Esophagus muscularis mucosa (tissue), 4 donors: Measurements from ENCODE around the gene CFAP107.

ENCODE experiments used
- EP300 ChIP-seq: sonication (generic); formaldehyde crosslinking; IDR thresholded peaks from one replicate; pipeline ENCODE4 v1.6.1; 2017; ENCODE audit warnings: antibody characterized with exemption
- POLR2AphosphoS5 ChIP-seq, 2 donors: sonication (generic); formaldehyde crosslinking; IDR thresholded peaks; one replicate each; pipeline ENCODE4 v1.6.1; 2017; ENCODE audit warnings: antibody characterized with exemption in 2 of 2
- TF ChIP-seq, protein P1 (sequence below), 3 experiments: fragments of 200-600 bp in 2 of 3; fragments of 450-650 bp in 1 of 3; sonication (generic) in 2 of 3; IDR thresholded peaks; one replicate each; pipeline ENCODE4 v1.5.1; 2017 to 2019; ENCODE audit warnings: antibody characterized with exemption in 3 of 3, mild to moderate bottlenecking in 2 of 3, moderate library complexity in 1 of 3

DNA sequence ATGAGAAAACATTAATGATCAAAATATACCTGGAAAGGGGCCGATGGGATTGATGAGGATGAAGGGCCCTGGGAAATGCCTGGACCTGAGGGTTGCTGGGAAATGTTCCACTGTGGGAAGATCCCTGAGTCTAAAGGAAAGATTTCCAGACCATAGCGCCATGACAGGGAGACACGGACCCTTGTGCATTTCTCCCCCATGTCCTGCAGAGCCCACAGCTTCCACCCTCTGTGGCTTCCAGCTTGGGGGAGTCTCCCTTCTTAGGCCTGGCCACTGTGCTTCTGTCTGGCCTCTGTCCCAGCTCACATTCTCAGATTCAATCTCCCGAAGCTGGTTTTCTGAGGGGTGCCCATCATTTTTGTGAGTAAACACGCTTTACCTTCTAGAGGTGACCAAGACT lies 26.5 kb downstream of the CFAP107 start:
- TF ChIP-seq, protein P1, sequence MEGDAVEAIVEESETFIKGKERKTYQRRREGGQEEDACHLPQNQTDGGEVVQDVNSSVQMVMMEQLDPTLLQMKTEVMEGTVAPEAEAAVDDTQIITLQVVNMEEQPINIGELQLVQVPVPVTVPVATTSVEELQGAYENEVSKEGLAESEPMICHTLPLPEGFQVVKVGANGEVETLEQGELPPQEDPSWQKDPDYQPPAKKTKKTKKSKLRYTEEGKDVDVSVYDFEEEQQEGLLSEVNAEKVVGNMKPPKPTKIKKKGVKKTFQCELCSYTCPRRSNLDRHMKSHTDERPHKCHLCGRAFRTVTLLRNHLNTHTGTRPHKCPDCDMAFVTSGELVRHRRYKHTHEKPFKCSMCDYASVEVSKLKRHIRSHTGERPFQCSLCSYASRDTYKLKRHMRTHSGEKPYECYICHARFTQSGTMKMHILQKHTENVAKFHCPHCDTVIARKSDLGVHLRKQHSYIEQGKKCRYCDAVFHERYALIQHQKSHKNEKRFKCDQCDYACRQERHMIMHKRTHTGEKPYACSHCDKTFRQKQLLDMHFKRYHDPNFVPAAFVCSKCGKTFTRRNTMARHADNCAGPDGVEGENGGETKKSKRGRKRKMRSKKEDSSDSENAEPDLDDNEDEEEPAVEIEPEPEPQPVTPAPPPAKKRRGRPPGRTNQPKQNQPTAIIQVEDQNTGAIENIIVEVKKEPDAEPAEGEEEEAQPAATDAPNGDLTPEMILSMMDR (IDR thresholded peaks at IDR 0.05): no peak
- TF ChIP-seq POLR2AphosphoS5 (IDR thresholded peaks at IDR 0.05) (no peak), EP300 (no peak)
